GM20431 (cell line): ENCODE data around the gene PALD1.
"Not testable (repeated sequence)": the region's sequence is repeated elsewhere in the genome, so short reads cannot be mapped to it uniquely, and the experiment has no call there.

Experiments used
- in situ Hi-C: fragments of 300-500 bp; cut with MseI, MboI; formaldehyde crosslinking; loops from one replicate; pipeline ENCODE4 v1.15.0; 2020; ENCODE audit warnings: low sequenced_read_pairs; ENCODE audit not compliant: unreplicated experiment

Gene PALD1

DNA sequence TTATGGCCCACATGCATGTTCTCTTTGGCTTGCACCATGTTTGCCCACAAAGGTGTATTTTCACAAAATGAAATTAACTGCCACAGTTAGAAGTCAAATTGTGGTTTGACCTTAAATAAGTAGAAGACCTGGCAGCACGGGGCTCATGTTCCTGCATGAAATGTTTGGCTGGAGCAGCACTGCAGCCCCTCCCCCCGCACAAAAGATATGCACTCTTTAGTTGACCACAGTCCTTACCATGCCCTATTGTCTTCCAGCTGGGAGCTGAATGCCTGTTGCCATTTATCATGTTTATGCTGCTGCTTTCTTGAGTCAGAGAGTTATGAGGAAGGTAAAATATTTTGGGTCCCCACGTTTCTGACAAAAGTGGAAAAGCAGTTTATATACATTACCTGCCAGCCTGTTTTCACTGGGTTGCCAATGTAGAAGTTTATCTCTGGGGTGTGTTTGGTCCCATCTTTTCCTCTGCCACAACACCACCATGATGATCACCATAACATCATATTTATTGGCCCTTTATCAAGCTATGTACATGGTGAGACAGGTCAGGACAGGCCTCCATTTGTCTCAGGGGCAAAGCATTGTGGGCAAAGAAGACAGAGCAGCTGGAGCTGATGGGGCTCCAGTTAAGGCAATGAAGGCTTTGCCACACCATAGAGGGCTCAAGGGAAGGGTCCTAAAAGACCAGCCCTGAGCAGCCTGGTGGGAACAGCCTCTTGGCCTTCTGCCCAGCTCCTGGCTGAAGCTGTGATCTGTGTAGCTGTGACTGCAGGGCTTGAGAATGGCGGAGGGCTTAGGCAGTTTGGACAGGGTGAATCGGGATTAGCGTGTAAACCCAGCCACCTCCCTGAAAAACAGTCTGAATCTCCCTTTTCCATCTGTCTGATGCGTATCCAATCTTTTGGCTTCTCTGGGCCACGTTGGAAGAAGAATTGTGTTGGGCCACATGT lies 118.6 kb downstream of the PALD1 start:
- in situ Hi-C loops: no loop called here

- in situ Hi-C loops: no loop called here
Observed at GRCh38 chr10:70597856-70598815, 119.6 kb downstream of the PALD1 start.

DNA sequence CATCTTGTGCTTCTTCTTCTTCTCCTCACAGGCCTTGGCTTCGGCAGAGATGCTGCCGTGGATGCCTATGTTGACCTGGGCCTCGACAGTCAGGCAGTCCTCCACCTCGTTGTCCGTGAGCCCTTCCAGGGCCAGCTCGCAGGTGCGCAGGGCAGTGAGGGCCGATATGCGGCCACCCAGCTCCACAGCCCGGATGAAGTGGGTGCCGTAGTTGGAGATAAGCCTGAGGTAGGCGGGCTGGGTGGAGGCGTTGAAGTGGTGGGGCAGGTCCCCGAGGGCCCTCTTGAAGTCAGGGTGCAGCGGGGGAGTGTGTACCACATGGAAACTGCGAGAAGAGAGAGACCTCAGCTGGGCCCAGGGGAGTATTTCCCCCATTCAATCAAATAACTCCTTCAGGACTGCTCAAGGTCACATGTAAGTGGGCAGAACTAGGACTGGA lies 120.3 kb downstream of the PALD1 start:
- in situ Hi-C loops: no loop called here

DNA sequence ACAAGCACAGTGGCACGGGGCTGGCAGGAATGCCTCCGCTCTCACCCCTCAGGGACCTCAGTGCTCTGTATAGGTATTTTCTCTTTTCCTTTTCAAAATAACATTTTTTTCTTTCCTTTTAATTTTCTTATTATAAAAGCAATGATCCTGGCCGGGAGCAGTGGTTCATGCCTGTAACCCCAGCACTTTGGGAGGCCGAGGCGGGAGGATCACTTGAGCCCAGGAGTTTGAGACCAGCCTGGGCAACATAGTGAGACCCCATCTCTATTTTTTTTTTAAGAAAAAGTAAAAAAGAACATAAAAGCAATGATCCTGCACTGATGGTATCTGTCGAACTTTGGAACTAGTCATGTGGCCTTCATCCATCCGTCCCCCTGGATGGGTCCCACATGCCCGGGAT lies 120.8 kb downstream of the PALD1 start:
- in situ Hi-C loops: no loop called here

GRCh38 chr10:70599791-70600190 lies 121.2 kb downstream of the PALD1 start:
- in situ Hi-C loops: no loop called here

DNA sequence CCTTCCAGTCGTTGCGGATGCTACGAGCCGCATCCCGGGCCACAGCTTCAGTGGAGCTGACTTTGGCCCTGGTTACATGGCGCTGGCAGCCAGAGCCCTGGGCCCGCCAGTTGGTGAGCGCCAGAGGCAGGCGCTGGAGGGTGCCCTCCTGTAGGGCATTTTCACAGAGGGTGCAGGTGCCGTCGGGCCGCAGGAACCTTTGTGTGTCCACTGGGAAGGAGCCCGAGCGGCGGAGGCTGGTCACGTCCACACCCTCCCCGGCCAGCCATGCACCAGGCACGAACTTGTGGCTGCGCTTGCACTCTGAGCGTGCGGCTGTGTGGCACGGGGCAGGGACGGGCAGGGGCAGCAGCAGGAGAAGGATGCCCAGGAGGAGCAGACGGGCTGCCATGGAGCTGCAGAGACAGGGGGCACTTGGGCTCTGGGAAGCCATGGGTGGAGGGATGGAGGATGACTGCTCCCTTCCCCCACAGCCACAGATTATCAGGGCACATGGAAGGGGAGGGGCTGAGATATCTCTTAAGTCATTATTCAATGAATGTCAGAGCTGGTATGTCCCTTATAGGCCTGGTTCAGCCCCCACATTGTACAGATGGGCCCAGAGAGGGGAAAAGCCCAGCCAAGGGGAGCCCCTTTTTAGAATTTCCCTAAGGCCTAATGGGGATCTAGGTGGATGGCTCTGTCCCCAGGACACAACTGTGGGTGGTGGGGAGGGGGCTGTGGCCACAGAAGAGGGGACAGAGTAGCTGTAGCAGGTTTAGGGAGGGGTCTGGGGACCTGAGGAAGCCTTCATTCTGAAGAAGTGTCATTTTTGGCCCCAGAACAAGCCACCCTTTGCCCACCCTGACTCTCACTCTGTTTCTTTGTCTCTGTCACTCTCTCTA lies 122.2 kb downstream of the PALD1 start:
- in situ Hi-C loops: no loop called here

DNA sequence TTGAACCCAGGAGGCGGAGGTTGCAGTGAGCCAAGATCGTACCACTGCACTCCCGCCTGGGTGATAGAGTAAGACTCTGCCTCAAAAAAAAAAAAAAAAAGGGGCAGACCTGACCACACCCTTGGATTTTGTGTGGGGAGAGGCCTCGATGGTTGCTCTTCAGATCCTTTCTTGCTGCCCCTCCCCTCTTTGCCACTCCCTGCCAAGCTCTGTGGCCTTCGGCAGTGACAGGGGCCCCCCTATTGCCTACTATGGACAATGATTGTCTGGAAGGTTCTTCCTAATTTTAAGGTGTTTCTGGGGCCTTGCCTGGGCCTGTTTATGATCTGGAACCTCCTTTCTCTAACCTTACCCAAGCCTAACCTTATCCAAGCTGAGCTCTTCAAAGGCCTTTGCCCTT lies 123.2 kb downstream of the PALD1 start:
- in situ Hi-C loops: no loop called here

DNA sequence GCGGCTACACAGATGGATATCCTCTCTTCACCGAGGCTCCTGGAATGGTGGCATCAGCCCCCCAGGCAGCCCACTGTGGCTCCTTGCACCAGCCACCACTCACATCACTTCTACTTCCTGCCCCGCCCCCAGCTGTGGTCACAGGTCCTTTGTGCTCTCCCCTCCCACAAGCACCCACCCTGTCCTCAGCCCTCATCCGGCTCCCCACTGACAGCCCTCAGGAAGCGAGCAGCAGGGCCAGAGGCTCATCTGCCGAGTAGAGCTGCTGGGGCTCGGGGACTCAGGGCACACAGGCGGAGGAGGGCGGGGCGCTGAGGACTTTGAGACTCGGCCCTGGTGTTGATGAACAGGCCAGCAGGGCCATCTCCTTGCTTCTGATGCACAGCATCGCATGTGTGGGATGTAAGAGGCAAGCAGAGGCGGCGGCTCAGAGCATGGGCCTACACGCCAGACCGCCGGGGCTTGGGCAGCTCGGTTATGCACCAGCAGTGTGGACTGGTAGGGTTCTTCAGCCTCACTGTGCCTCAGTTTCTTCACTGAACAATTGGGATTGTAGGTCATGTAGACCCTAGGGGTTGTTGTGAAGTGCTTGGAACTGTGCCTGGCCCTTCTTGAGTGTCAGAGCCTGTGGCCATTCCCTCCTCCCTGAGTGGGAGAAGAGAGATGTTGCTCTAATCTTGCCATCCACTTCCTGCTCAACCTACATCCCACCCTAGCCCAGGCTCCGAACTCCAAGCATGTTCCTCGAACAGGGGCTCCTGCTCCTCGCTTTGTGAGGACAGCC lies 124.3 kb downstream of the PALD1 start, which contains the start of gene PRF1:
Gene PRF1 (minus strand): TSS at position 77 of the 784 bp plus-strand sequence. CDS start 1,839 bp downstream, outside the sequence.
- in situ Hi-C loops: no loop called here

GRCh38 chr10:70603449-70603801 lies 124.9 kb downstream of the PALD1 start:
- in situ Hi-C loops: no loop called here

- in situ Hi-C loops: no loop called here
Observed at GRCh38 chr10:70604106-70604505, 125.5 kb downstream of the PALD1 start.

- in situ Hi-C loops: no loop called here
Observed at GRCh38 chr10:70605161-70605560, 126.6 kb downstream of the PALD1 start.

GRCh38 chr10:70607936-70608335 lies 129.4 kb downstream of the PALD1 start:
- in situ Hi-C loops: no loop called here

DNA sequence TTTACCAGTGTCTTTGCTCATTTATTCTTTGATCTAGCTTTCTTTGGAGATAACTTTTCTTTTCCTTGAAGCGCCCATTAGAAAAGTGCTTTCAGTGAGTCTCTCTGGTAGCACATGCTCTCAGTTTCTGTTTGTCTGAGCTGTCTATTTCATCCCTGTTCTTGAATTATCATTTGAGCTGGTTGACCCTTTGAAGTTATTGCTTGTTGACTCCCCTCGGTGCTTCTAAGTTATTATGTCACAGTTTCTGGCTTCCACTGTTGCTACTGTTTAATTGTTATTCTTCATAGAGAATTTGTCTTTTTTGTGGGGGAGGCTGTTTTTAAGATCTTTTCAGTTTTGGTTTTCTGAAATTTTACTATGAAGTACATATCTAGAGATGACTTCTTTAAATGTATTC lies 135.4 kb downstream of the PALD1 start:
- in situ Hi-C loops: no loop called here

GRCh38 chr10:70614364-70614763 lies 135.8 kb downstream of the PALD1 start:
- in situ Hi-C loops: not testable (repeated sequence)

DNA sequence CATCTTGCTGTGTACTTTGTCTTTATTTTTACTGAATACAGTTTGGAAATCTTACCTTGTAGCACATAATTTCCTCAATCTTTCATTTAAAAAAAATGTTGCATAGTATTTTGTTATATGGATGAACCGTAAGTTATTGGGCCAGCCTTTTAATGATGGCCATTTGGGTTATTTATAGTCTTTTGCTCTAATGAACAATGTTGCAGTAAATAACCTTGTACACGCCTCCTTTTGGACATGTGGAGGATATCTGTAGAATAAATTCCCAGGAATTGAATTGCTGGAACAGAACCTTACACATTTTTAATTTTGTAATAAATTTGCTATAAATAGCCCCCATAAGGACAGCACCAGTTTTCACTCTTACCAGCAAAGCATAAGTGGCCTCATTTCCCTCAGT lies 136.6 kb downstream of the PALD1 start:
- in situ Hi-C loops: no loop called here

- in situ Hi-C loops: no loop called here
Observed at GRCh38 chr10:70615784-70616522, 137.4 kb downstream of the PALD1 start.

DNA sequence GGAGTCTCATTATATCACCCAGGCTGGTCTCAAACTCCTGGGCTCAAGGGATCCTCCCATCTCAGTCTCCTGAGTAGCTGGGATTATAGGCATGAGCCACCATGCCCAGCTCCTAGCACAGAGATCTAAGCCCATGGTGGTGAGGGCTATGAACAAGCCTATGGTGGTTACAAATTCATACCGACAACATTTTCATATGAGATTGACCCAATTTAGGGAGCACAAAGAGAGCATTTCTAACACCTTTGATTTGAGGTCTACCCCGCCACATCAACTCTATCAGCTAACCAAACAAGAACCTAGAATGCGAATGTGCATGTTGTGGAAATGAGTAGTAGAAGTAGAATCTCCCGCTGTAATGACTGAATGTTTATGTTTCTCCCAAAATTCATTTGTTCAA lies 138.2 kb downstream of the PALD1 start:
- in situ Hi-C loops: no loop called here
